ENCODE results near the gene ASPM. TPM values are rescaled to one million over a fixed set of nuclear protein-coding genes. Genes with fewer than 3 reads are reported as not detected.

ASPM gene
- total RNA-seq, 4 donors from 2014 or later, result under 0.01 to 3.2 (median 1.7) TPM

GRCh38 chr1:197066719-197067456, 79.6 kb downstream of the ASPM start, which contains the start of gene F13B:
Gene F13B, minus strand, starts transcription at chr1:197067260. Its CDS starts 37 bp downstream, at chr1:197067223.
- DNase-seq (ENCODE audit: low spot score) (no peak), ATAC-seq (ENCODE audit: low FRiP score) (no peak)
- no peak for TF ChIP-seq CTCF (IDR thresholded peaks at IDR 0.05)

- TF ChIP-seq CTCF (IDR thresholded peaks at IDR 0.05), result no peak
- no peak for DNase-seq (ENCODE audit: low spot score)
- ATAC-seq (ENCODE audit: low FRiP score), result no peak
Measured at GRCh38 chr1:197066277-197066676, 80.2 kb downstream of the ASPM start.

GRCh38 chr1:197065559-197065958, 80.9 kb downstream of the ASPM start:
- DNase-seq (ENCODE audit: low spot score) (no peak), ATAC-seq (ENCODE audit: low FRiP score) (no peak)
- no peak for TF ChIP-seq CTCF (IDR thresholded peaks at IDR 0.05)

DNA sequence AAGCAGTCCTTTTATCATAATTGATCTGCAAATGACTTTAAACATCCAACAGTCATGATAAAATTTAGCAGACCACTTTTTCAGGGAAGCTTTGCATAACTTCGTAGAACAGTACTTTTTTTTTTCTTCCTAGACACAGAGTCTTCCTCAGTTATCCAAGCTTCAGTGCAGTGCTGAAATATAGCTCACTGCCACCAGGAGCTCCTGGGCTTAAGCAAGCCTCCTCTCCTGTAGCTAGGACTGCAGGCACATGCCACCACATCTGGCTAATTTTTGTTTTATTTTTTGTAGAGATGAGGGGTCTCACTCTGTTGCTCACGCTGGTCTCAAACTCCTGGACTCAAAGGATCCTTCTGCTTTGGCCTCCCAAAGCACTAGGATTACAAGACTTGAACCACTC, 83.3 kb downstream of the ASPM start:
- no peak for TF ChIP-seq CTCF (IDR thresholded peaks at IDR 0.05)
- no peak for DNase-seq (ENCODE audit: low spot score)
- ATAC-seq (ENCODE audit: low FRiP score), result no peak

- ATAC-seq (ENCODE audit: low FRiP score) (no peak), DNase-seq (ENCODE audit: low spot score) (no peak)
- no peak for TF ChIP-seq CTCF (IDR thresholded peaks at IDR 0.05)
Measured at GRCh38 chr1:197062692-197063091, 83.8 kb downstream of the ASPM start.

GRCh38 chr1:197049100-197049499, 97.4 kb downstream of the ASPM start:
- no peak for TF ChIP-seq CTCF (IDR thresholded peaks at IDR 0.05)
- no peak for ATAC-seq (ENCODE audit: low FRiP score)

GRCh38 chr1:197042676-197043341, 103.7 kb downstream of the ASPM start:
- DNase-seq (ENCODE audit: low spot score) (no peak), ATAC-seq (ENCODE audit: low FRiP score) (no peak)
- TF ChIP-seq CTCF (IDR thresholded peaks at IDR 0.05), result no peak

More at GRCh38 chr1:197049100-197049499, 97.4 kb downstream of the ASPM start:
- no peak for DNase-seq (ENCODE audit: low spot score)

Measured in omental fat pad (tissue), 4 donors.